ENCODE results near the gene PIK3C2G. TPM values are rescaled to one million over a fixed set of nuclear protein-coding genes. Genes with fewer than 3 reads are reported as not detected.

The PIK3C2G gene
- total RNA-seq, 1 donor: not detected

DNA sequence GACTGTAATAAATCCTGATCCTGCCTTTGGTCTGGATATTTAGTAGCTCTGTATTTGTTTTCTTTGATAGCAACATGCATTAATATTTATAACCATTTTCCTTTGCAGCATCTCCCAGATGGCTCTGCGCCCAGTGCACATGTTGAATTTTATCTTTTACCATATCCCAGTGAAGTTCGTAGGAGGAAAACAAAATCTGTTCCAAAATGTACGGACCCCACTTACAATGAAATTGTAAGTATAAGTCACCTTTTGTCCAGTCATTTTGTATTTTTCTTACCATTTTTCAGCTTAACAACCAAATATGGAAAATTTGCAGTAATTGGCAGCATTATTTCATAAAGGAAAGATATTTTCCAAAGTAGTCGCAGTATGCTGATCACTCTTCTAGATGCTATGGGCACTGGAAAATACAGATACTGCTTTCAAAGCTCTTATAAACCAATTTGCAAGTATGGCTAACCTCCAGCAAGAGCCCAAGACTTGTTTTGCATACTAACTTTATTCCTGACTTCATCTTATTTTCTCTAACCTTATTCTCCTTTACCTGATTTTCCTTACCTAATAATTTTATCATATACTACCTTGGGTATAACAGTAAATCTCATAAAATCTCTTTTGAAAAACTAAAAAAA is 379.1 kb downstream of the PIK3C2G start:
- no peaks in the 10 kb centered on the region for H3K4me1 ChIP-seq (ENCODE audit: insufficient read depth, low read length)
- H3K27ac ChIP-seq (ENCODE audit: low read depth, low read length): no peak overlapping the region
- no peaks in the 10 kb centered on the region for H3K36me3 ChIP-seq (ENCODE audit: insufficient read depth, low read length)

GRCh38 chr12:18643681-18644080 is 382.4 kb downstream of the PIK3C2G start:
- H3K27ac ChIP-seq (ENCODE audit: low read depth, low read length): no peak overlapping the region
- no peak overlapping the region for H3K4me2 ChIP-seq (ENCODE audit: insufficient read depth, low read length)
- no peaks in the 10 kb centered on the region for H3K9me3 ChIP-seq (ENCODE audit: low read depth, low read length)
- no peaks in the 10 kb centered on the region for H4K20me1 ChIP-seq (ENCODE audit: insufficient read depth, low read length)
- no peak overlapping the region for H2AFZ ChIP-seq (ENCODE audit: low read length)
- TF ChIP-seq, protein P1, sequence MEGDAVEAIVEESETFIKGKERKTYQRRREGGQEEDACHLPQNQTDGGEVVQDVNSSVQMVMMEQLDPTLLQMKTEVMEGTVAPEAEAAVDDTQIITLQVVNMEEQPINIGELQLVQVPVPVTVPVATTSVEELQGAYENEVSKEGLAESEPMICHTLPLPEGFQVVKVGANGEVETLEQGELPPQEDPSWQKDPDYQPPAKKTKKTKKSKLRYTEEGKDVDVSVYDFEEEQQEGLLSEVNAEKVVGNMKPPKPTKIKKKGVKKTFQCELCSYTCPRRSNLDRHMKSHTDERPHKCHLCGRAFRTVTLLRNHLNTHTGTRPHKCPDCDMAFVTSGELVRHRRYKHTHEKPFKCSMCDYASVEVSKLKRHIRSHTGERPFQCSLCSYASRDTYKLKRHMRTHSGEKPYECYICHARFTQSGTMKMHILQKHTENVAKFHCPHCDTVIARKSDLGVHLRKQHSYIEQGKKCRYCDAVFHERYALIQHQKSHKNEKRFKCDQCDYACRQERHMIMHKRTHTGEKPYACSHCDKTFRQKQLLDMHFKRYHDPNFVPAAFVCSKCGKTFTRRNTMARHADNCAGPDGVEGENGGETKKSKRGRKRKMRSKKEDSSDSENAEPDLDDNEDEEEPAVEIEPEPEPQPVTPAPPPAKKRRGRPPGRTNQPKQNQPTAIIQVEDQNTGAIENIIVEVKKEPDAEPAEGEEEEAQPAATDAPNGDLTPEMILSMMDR (IDR thresholded peaks at IDR 0.05; ENCODE audit: extremely low read depth, low read depth, low read length): no peak
- no peaks in the 10 kb centered on the region for H3K79me2 ChIP-seq (ENCODE audit: insufficient read depth, low read length)
- H3K4me3 ChIP-seq (ENCODE audit: insufficient read depth, low read length): no peak overlapping the region
- H3K36me3 ChIP-seq (ENCODE audit: insufficient read depth, low read length): no peaks in the 10 kb centered on the region
- no peaks in the 10 kb centered on the region for H3K27me3 ChIP-seq (ENCODE audit: insufficient read depth, low read length)
- no peak for DNase-seq (ENCODE audit: insufficient read length, low spot score, missing footprints)
- no peaks in the 10 kb centered on the region for H3K4me1 ChIP-seq (ENCODE audit: insufficient read depth, low read length)

More for the DNA sequence above, 379.1 kb downstream of the PIK3C2G start:
- Histone ChIP-seq H3K4me3 (ENCODE audit: insufficient read depth, low read length) (no peak overlapping the region), H3K79me2 (ENCODE audit: insufficient read depth, low read length) (no peaks in the 10 kb centered on the region), H3K9me3 (ENCODE audit: low read depth, low read length) (no peaks in the 10 kb centered on the region), H2AFZ (ENCODE audit: low read length) (no peak overlapping the region), H3K4me2 (ENCODE audit: insufficient read depth, low read length) (no peak overlapping the region), H3K27me3 (ENCODE audit: insufficient read depth, low read length) (no peaks in the 10 kb centered on the region), H4K20me1 (ENCODE audit: insufficient read depth, low read length) (no peaks in the 10 kb centered on the region)
- TF ChIP-seq, protein P1 (IDR thresholded peaks at IDR 0.05; ENCODE audit: extremely low read depth, low read depth, low read length): no peak
- no peak for DNase-seq (ENCODE audit: insufficient read length, low spot score, missing footprints)

GRCh38 chr12:18644564-18644963 is 383.2 kb downstream of the PIK3C2G start:
- H3K36me3 ChIP-seq (ENCODE audit: insufficient read depth, low read length): no peaks in the 10 kb centered on the region
- H3K79me2 ChIP-seq (ENCODE audit: insufficient read depth, low read length): no peaks in the 10 kb centered on the region
- H4K20me1 ChIP-seq (ENCODE audit: insufficient read depth, low read length): no peaks in the 10 kb centered on the region
- H3K9me3 ChIP-seq (ENCODE audit: low read depth, low read length): no peaks in the 10 kb centered on the region
- H3K4me3 ChIP-seq (ENCODE audit: insufficient read depth, low read length): no peak overlapping the region
- H3K4me1 ChIP-seq (ENCODE audit: insufficient read depth, low read length): no peaks in the 10 kb centered on the region
- TF ChIP-seq, protein P1 (IDR thresholded peaks at IDR 0.05; ENCODE audit: extremely low read depth, low read depth, low read length): no peak
- H2AFZ ChIP-seq (ENCODE audit: low read length): no peak overlapping the region
- H3K4me2 ChIP-seq (ENCODE audit: insufficient read depth, low read length): no peak overlapping the region
- no peak for DNase-seq (ENCODE audit: insufficient read length, low spot score, missing footprints)
- no peak overlapping the region for H3K27ac ChIP-seq (ENCODE audit: low read depth, low read length)
- no peaks in the 10 kb centered on the region for H3K27me3 ChIP-seq (ENCODE audit: insufficient read depth, low read length)

DNA sequence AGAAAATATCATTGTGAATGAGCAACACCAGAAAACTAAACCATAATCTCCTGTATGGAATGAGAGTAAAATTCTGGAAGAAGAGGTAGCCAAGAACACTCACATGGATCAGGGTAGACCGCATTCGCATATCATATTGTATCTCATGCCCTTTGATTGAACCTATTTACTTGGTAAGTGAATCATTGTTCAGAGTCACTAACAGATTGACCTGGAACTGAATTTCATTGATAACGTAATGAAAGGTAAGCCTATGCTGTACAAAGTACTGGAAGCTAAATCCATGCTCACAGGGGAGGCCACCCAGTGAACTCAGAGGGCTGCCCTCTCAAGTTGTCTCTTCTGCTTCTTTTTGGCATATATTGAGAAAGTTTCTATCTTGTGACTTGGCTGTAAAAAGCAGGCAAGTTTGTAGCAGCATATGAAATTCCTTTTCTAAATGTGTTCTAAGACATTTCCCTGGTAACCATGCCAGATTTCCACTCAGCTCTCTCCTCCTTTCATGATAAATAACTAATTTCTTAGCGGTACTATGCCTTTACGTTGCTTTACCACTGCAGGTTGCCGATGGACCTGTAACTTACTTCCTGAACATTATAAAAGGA is 385.1 kb downstream of the PIK3C2G start:
- Histone ChIP-seq H3K27ac (ENCODE audit: low read depth, low read length) (no peak overlapping the region), H3K4me2 (ENCODE audit: insufficient read depth, low read length) (no peak overlapping the region), H3K4me1 (ENCODE audit: insufficient read depth, low read length) (no peaks in the 10 kb centered on the region), H3K27me3 (ENCODE audit: insufficient read depth, low read length) (no peaks in the 10 kb centered on the region), H2AFZ (ENCODE audit: low read length) (no peak overlapping the region), H3K79me2 (ENCODE audit: insufficient read depth, low read length) (no peaks in the 10 kb centered on the region), H3K36me3 (ENCODE audit: insufficient read depth, low read length) (no peaks in the 10 kb centered on the region), H4K20me1 (ENCODE audit: insufficient read depth, low read length) (no peaks in the 10 kb centered on the region), H3K4me3 (ENCODE audit: insufficient read depth, low read length) (no peak overlapping the region), H3K9me3 (ENCODE audit: low read depth, low read length) (no peaks in the 10 kb centered on the region)
- TF ChIP-seq, protein P1 (IDR thresholded peaks at IDR 0.05; ENCODE audit: extremely low read depth, low read depth, low read length): no peak
- DNase-seq (ENCODE audit: insufficient read length, low spot score, missing footprints): no peak
